Body of pancreas (tissue), 4 donors: Measurements from ENCODE around the gene CFAP119.

Experiments
- CTCF ChIP-seq, 7 experiments: fragments of 450-650 bp in 4 of 7; fragments of 200-600 bp in 3 of 7; sonication (generic) in 3 of 7; IDR thresholded peaks; one replicate each; pipeline ENCODE4 v1.5.1; 2016 to 2019; ENCODE audit warnings: antibody characterized with exemption in 7 of 7
- POLR2A ChIP-seq, 3 donors: fragments of 450-650 bp; IDR thresholded peaks; one replicate each; pipeline ENCODE4 v1.6.1; 2016; ENCODE audit warnings: antibody characterized with exemption in 3 of 3, mild to moderate bottlenecking in 2 of 3

GRCh38 chr16:30764816-30765465, 3.1 kb upstream of the CFAP119 start:
- TF ChIP-seq CTCF (IDR thresholded peaks at IDR 0.05) = no peak
- no peak for TF ChIP-seq POLR2A (IDR thresholded peaks at IDR 0.05)
